ENCODE measurements around the gene C10orf53.

Gene C10orf53

DNA sequence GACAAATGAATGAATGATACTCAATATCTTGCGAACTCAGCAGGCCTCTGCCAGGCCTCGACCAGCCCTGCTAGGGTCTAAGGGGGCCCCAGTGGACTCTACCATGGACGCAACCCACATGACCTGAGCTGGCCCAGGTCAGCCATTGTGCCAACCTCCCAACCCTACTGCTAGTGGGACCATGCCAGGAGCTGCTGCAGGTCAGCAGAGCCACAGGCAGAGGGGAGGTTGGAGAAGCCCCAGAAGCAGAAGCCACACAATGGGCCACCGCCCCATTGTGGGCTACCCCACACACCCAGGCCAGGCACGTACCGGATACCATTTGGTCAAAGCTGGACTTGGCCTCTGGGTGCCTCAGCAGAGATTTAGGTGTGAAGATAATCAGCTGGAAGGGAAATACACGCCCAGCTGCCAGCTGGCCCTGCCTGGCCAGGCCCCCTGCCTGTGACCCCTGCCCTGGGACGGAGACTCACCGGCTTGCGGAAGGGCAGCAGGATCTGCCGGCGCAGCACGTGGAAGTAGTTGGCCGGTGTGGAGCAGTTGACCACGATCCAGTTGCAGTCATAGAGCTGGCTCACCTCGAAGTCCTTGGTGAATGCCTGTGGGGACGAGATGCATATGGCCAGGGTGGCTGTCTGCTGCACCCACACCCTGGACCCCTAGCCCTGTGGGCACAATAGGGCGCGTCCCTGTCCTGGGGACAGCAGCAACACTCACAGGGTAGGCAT is 58.2 kb downstream of the C10orf53 start:
- DNase-seq (ENCODE audit: low spot score) = no peak

DNA sequence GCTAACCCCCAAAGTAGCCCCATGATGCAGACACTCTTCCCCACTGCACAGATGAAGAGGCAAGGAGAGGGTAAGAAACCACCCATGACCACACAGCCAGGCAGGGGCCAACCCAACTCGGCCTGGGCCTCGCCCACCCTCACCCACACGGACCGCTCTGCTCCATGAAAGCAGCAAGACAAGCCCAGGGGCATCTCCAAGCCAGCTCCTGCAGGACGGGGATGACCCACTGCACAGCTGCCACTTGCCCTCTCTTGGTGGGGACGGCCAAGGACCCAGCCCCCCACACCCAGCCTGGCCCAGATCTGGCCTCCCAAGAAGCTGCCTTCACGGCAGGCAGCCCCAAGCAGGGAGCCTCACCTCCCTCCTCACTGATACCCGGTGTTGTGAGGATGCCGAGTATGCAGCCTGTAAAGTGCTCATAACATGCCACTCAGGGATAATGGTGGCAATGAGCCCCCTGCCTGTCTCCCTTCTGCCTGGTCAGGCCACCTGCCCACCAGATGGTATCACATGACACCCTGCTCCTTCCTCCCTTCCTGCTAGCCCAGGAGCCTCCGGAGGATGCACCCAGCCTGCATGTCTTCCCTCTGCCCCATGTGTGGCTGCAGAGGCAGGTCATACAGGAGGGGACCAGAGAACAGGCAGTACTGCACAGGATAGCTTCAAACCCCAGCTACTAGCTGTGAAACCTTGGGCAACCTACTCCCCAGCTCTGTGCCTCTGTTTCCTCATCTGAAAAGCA is 59.3 kb downstream of the C10orf53 start:
- DNase-seq (ENCODE audit: low spot score) = no peak

DNA sequence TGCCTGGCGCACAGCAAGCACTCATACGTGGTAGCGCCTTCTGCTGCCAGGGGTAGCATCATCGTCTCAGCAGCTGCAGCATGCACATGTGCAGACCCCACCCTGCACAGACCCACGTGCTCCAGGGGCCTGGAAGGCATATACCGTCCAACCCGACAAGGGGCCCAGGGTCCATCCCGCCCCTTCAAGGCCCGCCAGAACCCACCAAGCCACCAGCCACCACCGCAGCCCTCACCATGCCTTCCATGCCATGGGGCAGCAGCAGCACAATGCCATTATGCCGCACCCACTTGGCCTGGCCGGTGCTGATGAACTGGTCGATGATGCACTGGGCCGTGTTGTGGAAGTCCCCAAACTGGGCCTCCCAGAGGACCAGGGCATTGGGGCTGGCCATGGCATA is 60.0 kb downstream of the C10orf53 start:
- DNase-seq (ENCODE audit: low spot score) = no peak

DNA sequence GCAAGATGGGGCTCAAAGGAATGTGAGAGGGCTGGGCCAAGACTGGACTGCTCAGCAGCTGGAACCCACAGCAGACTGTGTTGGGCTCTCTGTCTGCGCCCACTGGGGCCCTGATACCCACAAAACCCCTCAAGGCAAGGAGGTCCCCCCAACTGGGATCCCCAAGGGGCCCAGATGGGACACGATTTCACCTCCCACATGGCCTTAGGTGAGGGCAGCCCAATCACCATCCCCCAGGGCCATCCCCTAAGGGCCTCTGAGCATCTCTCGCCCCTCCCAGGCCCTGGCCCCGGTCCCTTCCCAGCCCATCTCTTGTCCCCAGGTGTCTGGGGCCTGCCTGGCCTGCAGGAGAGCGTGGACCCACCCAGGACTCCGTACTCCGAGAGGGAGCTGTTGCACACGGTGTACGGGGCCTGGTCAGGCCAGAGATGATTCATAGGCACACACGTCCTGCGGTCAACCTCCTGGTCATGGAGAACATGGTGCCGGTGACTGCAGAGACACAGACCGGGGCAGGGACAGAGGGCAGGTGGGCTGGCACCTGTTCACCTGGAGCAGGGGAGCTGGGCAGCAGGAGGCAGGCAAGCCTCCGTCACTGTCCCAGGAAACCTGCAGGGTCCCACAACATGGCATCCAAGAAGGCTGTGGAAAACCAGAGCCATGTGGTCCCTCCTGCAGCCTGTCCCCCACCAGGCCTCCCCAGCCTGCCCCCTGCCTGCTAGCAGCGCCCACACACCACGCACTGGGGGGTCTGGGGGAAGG is 61.1 kb downstream of the C10orf53 start:
- DNase-seq (ENCODE audit: low spot score) = no peak

DNA sequence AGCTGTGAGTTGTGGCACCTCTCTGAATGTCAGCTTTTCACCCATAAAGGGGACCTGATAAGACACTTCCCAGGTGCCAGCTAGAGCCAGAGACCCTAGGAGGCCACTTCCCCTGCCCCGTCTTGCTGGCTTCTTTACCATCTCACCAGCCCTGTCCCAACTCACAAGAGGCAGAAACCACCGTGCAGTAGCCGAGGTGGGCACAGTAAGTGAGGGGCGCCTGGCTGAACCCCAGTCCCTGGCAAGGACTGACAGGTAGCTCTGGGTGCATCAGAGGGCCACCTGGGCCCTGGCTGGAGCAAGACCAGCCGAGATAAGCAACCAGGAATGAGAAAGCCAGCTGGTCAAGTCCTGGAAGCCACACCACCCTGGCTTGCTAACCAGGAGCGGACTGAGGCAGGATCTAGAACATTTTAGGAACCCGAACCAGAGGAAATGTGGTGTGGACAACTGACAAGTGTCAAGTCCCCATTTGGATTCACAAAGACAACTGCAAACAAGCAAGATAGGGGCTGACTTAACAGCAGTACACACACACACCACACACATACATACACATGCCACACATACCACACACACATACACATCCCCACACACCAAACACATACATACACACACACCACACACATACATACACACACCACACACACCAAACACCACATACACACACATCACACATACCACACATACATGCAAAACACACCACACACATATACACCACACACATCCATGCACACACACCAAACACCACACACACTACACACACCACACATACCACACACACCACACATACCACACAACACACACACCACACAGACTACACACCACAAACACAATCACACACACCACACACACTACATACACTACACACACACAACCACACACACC is 61.9 kb downstream of the C10orf53 start:
- no peak for DNase-seq (ENCODE audit: low spot score)

DNA sequence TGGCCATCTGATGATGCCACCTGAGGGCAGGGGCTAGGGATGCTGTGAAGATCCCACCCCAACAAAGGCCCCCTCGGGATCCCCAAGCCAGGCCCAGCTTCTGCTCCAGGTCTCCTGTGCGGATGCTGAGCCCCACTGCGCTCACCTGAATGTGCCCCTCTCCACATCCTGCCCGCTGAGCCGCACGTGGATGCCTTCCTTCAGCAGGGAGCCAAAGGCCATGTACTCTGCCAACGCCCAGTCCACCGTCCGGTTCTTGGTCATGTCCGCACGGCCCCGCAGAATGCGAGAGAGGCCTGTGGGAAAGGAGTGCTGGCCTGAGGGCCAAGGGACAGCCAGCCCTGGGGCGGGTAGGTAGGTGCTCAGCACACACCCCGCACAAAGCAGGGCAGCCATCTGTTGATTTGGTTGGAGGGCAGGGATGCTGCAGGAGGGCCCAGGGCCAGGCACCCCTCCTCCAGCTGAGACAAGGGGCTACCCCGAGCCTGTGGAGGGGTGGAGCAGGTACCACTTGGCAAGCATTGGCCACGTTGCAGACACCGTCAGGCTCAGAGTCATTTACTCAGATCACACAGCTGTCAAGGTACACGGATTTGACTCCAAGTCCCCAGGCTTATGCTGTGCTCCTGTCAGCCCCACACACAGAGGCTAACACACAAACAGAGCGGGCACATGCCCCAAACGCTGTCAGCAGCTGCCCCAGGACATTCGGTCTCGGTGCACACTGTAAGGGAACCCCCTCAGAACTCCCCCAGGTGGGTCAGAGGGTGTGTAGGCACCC is 63.4 kb downstream of the C10orf53 start:
- no peak for DNase-seq (ENCODE audit: low spot score)

DNA sequence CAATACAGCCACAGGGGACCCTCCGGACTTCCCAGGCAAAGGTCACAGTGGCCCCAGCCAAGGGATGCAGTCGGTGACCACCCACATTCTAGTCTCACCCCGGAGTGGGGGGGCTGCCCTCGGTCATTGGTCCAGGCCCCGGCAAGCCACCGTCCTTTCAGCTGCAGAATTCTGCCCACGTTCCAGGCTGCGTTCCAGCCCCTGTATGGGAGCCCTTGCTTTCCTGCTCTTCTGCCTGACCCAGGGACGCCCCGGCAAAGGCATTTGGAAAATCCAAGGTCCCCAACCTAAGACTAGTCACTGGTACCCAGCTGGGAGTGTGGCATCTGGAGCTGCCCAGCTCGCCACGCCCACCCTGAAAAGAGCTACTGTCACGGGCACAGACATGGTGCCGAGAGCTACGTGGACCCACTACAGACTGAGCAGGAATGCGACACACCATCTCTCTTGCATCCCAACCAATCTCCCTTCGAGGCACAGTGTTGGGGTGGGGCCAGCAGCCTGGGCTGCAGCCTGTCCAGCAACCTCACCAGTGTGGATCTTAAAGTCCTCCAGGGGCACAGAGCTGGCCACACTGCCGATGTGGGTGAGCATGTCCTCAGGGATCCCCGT is 64.1 kb downstream of the C10orf53 start:
- DNase-seq (ENCODE audit: low spot score) = no peak

DNA sequence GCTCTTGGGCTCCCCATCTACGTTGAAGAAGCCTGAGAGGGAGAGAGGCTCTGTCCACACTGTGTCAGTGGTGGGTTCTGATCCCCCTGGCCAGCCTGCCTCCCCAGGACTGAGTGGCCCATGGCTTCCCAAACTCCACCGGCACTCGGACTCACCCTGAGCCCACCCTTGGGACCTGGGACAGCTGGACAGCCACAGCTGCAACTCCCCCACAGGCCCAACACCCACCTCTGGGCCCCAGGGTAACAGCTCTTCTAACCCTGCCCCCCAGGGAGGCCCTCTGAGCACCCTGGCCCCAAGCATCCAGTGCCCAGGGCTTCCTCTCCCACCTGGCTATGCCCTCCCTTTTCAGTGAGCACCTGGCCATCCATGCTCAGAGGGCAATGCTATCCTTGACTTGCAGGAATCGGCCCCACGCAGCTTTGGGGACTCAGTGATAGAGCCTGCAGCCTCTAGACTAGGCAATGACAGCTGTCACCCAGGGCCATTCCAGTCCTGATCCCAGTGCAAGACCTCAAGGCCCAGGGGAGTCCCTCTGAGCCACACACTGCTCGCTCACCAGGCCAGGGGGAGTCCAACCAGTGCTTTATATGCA is 64.7 kb downstream of the C10orf53 start:
- no peak for DNase-seq (ENCODE audit: low spot score)

DNA sequence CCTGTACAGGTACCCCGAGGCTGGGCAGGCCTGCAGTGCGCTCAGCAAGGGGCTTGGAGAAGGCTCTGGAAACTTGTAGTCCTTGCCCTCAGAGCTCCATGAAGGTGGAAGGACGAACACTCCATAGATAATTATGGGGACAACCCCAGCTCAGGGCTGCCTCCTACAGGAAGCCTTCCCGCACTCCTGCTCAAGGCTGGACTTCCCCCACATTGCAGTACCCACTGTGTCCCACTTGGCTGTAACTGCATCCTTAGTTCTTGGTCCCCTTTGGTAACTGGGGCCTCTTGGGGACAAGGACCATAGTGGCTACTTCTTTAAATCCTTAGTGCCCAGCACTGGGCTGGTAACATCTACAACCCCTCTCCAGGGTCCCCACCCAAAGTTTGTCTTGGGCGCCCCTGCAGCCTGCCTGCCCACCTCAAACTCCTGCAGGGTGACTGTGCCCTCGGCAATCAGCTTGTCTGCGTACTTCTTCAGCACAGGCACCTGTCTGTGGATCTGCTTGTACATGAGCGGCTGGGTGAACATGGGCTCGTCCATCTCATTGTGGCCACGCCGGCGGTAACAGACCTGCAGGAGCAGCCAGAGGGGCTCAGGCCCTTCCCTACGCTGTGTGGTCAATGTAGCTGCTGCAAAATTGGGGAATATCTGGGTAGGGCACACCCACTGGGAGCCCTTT is 65.6 kb downstream of the C10orf53 start:
- no peak for DNase-seq (ENCODE audit: low spot score)

DNA sequence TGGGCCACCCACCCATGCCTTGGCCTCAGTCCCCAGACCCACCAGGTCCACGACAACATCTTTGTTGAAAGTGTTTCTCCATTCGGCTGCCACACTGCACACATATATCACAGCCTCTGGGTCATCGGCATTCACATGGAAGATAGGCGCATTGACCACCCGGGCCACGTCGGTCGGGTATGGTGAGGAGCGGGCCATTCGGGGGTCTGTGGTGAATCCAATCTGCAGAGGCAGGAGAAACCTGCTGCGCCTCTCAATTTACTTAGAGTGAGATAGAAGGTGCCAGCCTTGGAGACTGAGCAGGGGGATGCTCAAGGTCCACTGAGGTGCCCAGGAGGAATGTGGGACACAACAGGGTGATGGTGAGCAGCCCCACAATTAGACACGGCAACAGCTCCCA is 66.3 kb downstream of the C10orf53 start:
- no peak for DNase-seq (ENCODE audit: low spot score)

DNA sequence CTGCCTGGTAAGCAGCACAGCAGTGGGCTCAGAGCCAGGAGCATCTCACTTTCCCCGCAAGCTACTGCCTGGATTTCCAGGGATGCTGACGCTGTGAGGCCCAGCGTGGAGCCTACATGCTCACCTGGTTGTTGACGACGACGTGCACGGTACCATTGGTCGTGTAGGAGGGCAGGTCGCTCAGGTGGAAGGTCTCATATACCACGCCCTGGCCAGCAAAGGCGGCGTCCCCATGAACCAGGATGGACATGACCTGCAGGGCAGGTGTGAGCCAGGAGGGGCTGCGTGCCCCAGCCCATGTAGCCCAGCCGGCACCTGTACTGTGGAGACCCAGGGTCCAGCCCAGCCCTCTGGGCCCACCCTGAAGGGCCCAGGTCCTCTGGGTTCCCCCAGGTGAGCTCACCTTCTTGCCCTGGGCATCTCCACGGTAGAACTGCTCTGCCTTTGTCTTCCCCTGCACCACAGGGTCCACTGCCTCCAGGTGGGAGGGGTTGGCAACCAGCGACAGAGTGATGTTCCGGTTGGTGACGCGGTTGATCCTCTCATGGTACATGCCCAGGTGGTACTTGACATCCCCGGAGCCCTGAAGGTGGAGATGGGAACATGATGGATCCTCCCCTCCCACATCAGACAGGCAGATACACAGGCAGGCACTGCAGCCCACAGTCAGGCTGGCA is 67.3 kb downstream of the C10orf53 start:
- no peak for DNase-seq (ENCODE audit: low spot score)
